Measurements from ENCODE around the gene NECTIN1. TPM values are rescaled to one million over a fixed set of nuclear protein-coding genes. Genes with fewer than 3 reads are reported as not detected.

The NECTIN1 gene
- total and polyA plus RNA-seq, 2 donors (not counting 3 experiments of a cell fraction or from before 2014, with no cell fraction given) = 10.8 to 23.6 TPM

DNA sequence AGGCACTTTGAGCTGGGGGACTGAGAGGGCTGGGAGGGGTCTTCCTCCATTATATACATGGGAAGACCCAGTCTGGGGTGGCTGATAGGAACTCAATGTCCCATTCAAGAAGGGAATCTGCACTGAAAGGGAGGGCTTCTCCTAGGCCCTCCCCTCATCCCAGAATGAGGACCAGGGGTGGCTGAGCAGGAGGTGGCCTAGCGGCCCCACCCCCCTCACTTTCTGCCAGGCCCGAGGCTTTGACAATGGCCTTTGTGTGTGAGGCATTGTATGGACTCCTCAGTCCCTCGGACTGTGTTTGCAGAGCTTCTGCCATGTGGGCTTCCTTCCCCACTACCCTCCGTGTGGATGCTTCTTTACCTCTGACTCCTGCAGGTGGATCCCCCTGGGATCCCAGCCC, 65.7 kb downstream of the NECTIN1 start:
- intact Hi-C loops (cut with micrococcal nuclease) = no loop called here
- no peaks in the 10 kb centered on the region for H3K4me1 ChIP-seq (ENCODE audit: control insufficient read depth, extremely low read depth, insufficient read depth, low read length)
- POLR2A ChIA-PET = no interaction called here
- dilution Hi-C loops (cut with MboI; ENCODE audit: extremely low pct_ligation_motif_present, low sequenced_read_pairs) = no loop called here
- H3K27ac ChIP-seq (ENCODE audit: insufficient read depth, low read depth, low read length) = no peak overlapping the region
- no peak overlapping the region for H3K4me2 ChIP-seq (ENCODE audit: insufficient read depth, low read length)
- no peak overlapping the region for H2AFZ ChIP-seq (ENCODE audit: low read depth, low read length)
- H3K4me3 ChIP-seq (replicated peaks in 1 of 3; ENCODE audit: insufficient read depth in 1 of 3, low read depth in 1 of 3, low read length in 3 of 3) = no peak overlapping the region
- no peaks in the 10 kb centered on the region for H3K9me3 ChIP-seq (replicated peaks; ENCODE audit: control insufficient read depth, insufficient read depth, low read length)
- no peaks in the 10 kb centered on the region for H3K9me1 ChIP-seq (replicated peaks; ENCODE audit: control insufficient read depth, extremely low read depth, insufficient read depth, low read length)
- H3K79me2 ChIP-seq (ENCODE audit: control insufficient read depth, insufficient read depth, low read length) = no peaks in the 10 kb centered on the region
- DNase-seq (ENCODE audit: low read depth, low spot score) = no peak
- CTCF ChIA-PET = interaction anchor here (4.1 to 11.6 kb wide), 2 partner anchors 65 to 445 kb away, joined by 18 to 128 read pairs; partner anchors contain the start of gene NECTIN1
- BruUV-seq (replicated peaks) = TSS peak; percentile 27
- no peaks in the 10 kb centered on the region for H3K27me3 ChIP-seq (ENCODE audit: control insufficient read depth in 2 of 2, insufficient read depth in 2 of 2, low read length in 2 of 2)
- H4K20me1 ChIP-seq (replicated peaks; ENCODE audit: control insufficient read depth, extremely low read depth, insufficient read depth, low read length) = no peaks in the 10 kb centered on the region
- TF ChIP-seq FOS (IDR thresholded peaks at IDR 0.05; ENCODE audit: borderline replicate concordance, insufficient read depth, low read length) (no peak), GATA2 (IDR thresholded peaks at IDR 0.05; ENCODE audit: insufficient read depth, insufficient read length, low read depth, low read length) (no peak), EZH2 (IDR thresholded peaks at IDR 0.05; ENCODE audit: borderline replicate concordance, low read depth, low read length, severe bottlenecking) (no peak)
- no peaks in the 10 kb centered on the region for H3K36me3 ChIP-seq (ENCODE audit: control insufficient read depth in 2 of 2, extremely low read depth in 1 of 2, insufficient read depth in 2 of 2, low read length in 2 of 2)
- no peak overlapping the region for H3K9ac ChIP-seq (replicated peaks; ENCODE audit: extremely low read depth, insufficient read depth, low read length)
- FAIRE-seq = no peak

DNA sequence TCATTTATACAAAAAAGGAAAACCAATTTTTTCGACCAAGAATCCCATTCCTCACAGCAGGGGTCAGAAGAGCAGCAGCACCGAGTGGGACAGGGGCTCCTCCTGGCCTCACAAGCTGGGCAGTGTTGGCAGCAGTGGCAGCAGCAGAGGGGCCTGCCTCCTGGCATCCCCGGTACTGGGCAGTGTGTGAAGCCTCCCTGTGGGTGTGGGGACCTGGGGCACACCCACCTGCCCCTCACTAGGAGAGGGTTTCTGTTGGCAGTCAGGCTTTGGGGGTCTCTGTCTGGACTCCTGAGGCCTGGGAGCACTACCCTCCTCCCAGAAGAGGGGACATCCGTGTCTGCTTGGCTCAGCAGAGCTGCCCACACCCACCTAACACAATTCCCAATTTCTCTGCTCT, 67.8 kb downstream of the NECTIN1 start:
- TF ChIP-seq GATA2 (IDR thresholded peaks at IDR 0.05; ENCODE audit: insufficient read depth, insufficient read length, low read depth, low read length) (no peak), POLR2AphosphoS5 (IDR thresholded peaks at IDR 0.05; ENCODE audit: insufficient read depth, low read depth, low read length) (no peak), MYC (IDR thresholded peaks at IDR 0.05; ENCODE audit: low read depth, low read length) (no peak), POLR2A (IDR thresholded peaks at IDR 0.05; ENCODE audit: low read depth, low read length) (no peak), FOS (IDR thresholded peaks at IDR 0.05; ENCODE audit: borderline replicate concordance, insufficient read depth, low read length) (no peak), EZH2 (IDR thresholded peaks at IDR 0.05; ENCODE audit: borderline replicate concordance, low read depth, low read length, severe bottlenecking) (no peak), JUN (IDR thresholded peaks at IDR 0.05; ENCODE audit: borderline replicate concordance, insufficient read depth, insufficient read length, low read depth) (no peak)
- TF ChIP-seq, protein P1, sequence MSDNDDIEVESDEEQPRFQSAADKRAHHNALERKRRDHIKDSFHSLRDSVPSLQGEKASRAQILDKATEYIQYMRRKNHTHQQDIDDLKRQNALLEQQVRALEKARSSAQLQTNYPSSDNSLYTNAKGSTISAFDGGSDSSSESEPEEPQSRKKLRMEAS (IDR thresholded peaks at IDR 0.05; ENCODE audit: insufficient read depth, insufficient read length) = no peak
- TF ChIP-seq, protein P2, sequence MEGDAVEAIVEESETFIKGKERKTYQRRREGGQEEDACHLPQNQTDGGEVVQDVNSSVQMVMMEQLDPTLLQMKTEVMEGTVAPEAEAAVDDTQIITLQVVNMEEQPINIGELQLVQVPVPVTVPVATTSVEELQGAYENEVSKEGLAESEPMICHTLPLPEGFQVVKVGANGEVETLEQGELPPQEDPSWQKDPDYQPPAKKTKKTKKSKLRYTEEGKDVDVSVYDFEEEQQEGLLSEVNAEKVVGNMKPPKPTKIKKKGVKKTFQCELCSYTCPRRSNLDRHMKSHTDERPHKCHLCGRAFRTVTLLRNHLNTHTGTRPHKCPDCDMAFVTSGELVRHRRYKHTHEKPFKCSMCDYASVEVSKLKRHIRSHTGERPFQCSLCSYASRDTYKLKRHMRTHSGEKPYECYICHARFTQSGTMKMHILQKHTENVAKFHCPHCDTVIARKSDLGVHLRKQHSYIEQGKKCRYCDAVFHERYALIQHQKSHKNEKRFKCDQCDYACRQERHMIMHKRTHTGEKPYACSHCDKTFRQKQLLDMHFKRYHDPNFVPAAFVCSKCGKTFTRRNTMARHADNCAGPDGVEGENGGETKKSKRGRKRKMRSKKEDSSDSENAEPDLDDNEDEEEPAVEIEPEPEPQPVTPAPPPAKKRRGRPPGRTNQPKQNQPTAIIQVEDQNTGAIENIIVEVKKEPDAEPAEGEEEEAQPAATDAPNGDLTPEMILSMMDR (IDR thresholded peaks at IDR 0.05; ENCODE audit: extremely low read depth in 1 of 2, insufficient read depth in 1 of 2, low read depth in 1 of 2, low read length in 2 of 2) = no peak
- no TSS peak for BruUV-seq (replicated peaks)
- CTCF ChIA-PET = no interaction called here

More for the DNA sequence above, 67.8 kb downstream of the NECTIN1 start:
- DNase-seq (ENCODE audit: low read depth, low spot score) (no peak), FAIRE-seq (no peak)
- dilution Hi-C loops (cut with MboI; ENCODE audit: extremely low pct_ligation_motif_present, low sequenced_read_pairs) = no loop called here
- H3K4me2 ChIP-seq (ENCODE audit: insufficient read depth, low read length) = no peak overlapping the region
- no peaks in the 10 kb centered on the region for H4K20me1 ChIP-seq (replicated peaks; ENCODE audit: control insufficient read depth, extremely low read depth, insufficient read depth, low read length)
- no peaks in the 10 kb centered on the region for H3K36me3 ChIP-seq (ENCODE audit: control insufficient read depth in 2 of 2, extremely low read depth in 1 of 2, insufficient read depth in 2 of 2, low read length in 2 of 2)
- no peaks in the 10 kb centered on the region for H3K9me1 ChIP-seq (replicated peaks; ENCODE audit: control insufficient read depth, extremely low read depth, insufficient read depth, low read length)
- no peak overlapping the region for H3K9ac ChIP-seq (replicated peaks; ENCODE audit: extremely low read depth, insufficient read depth, low read length)
- no peaks in the 10 kb centered on the region for H3K27me3 ChIP-seq (ENCODE audit: control insufficient read depth in 2 of 2, insufficient read depth in 2 of 2, low read length in 2 of 2)
- H3K79me2 ChIP-seq (ENCODE audit: control insufficient read depth, insufficient read depth, low read length) = no peaks in the 10 kb centered on the region
- H3K27ac ChIP-seq (ENCODE audit: insufficient read depth, low read depth, low read length) = no peak overlapping the region
- H3K4me1 ChIP-seq (ENCODE audit: control insufficient read depth, extremely low read depth, insufficient read depth, low read length) = no peaks in the 10 kb centered on the region
- no peaks in the 10 kb centered on the region for H3K9me3 ChIP-seq (replicated peaks; ENCODE audit: control insufficient read depth, insufficient read depth, low read length)
- H3K4me3 ChIP-seq (replicated peaks in 1 of 3; ENCODE audit: insufficient read depth in 1 of 3, low read depth in 1 of 3, low read length in 3 of 3) = no peak overlapping the region
- POLR2A ChIA-PET = no interaction called here
- H2AFZ ChIP-seq (ENCODE audit: low read depth, low read length) = no peak overlapping the region
- intact Hi-C loops (cut with micrococcal nuclease) = no loop called here

All from endothelial cell of umbilical vein (primary cell).